Anterior cingulate cortex (tissue), 58 donors: ENCODE data around the gene OST4.

Experiments
- DNase-seq, 58 donors: peaks; one replicate each; lab custom pipeline; 2025; lab: John Stamatoyannopoulos, UW

OST4 gene

GRCh38 chr2:27058210-27058609 is 13.2 kb downstream of the OST4 start:
- DNase-seq, result no peak

GRCh38 chr2:27057184-27057583 is 14.3 kb downstream of the OST4 start:
- DNase-seq, result no peak

- DNase-seq, result no peak
Measured at GRCh38 chr2:27054721-27055120, 16.7 kb downstream of the OST4 start.

GRCh38 chr2:27053776-27054175 is 17.7 kb downstream of the OST4 start:
- no peak for DNase-seq

GRCh38 chr2:27053321-27053720 is 18.1 kb downstream of the OST4 start:
- no peak for DNase-seq

GRCh38 chr2:27051902-27052645 is 19.4 kb downstream of the OST4 start:
- DNase-seq, result peak in 14 of 58 donors; percentile 22 to 70 (median 52)

GRCh38 chr2:27050996-27051901 is 20.2 kb downstream of the OST4 start, which contains the start of gene AGBL5:
AGBL5 (plus strand) TSS chr2:27051668; CDS start chr2:27052959, 1,291 bp downstream.
- DNase-seq, result peak; percentile 55 to 96 (median 89)

- peak; percentile 69 to 95 (median 89) for DNase-seq
Measured at GRCh38 chr2:27050281-27050995, 21.0 kb downstream of the OST4 start.

GRCh38 chr2:27049422-27050280 is 21.8 kb downstream of the OST4 start:
- DNase-seq, result peak in 16 of 58 donors; percentile 30 to 67 (median 52)

- DNase-seq, result no peak
Measured at GRCh38 chr2:27042985-27043634, 28.3 kb downstream of the OST4 start.

- no peak for DNase-seq
Measured at GRCh38 chr2:27042159-27042661, 29.2 kb downstream of the OST4 start.

- peak in 1 of 58 donors; percentile 3 for DNase-seq
Measured at GRCh38 chr2:27041752-27042151, 29.7 kb downstream of the OST4 start.

GRCh38 chr2:27040282-27040681 is 31.2 kb downstream of the OST4 start:
- DNase-seq, result no peak

GRCh38 chr2:27039871-27040270 is 31.6 kb downstream of the OST4 start:
- no peak for DNase-seq

- DNase-seq, result no peak
Measured at GRCh38 chr2:27039426-27039825, 32.0 kb downstream of the OST4 start.

GRCh38 chr2:27038631-27039339 is 32.7 kb downstream of the OST4 start:
- DNase-seq, result no peak

- DNase-seq, result no peak
Measured at GRCh38 chr2:27038012-27038411, 33.4 kb downstream of the OST4 start.

- DNase-seq, result no peak
Measured at GRCh38 chr2:27033253-27033852, 38.1 kb downstream of the OST4 start.
